Activated naive CD8-positive, alpha-beta T cell treated with anti-CD3 and anti-CD28 coated beads, Interleukin-2, amount 50 U/mL, for 16 hours (primary cell): ENCODE results near the gene TMEM229A.
"Not testable (repeated sequence)": the region's sequence is repeated elsewhere in the genome, so short reads cannot be mapped to it uniquely, and the experiment has no call there.

ENCODE experiments used
- DNase-seq: peaks from one replicate; pipeline ENCODE4 v3.0.0-alpha.2; 2020; ENCODE audit warnings: low read depth, low spot score

The TMEM229A gene

DNA sequence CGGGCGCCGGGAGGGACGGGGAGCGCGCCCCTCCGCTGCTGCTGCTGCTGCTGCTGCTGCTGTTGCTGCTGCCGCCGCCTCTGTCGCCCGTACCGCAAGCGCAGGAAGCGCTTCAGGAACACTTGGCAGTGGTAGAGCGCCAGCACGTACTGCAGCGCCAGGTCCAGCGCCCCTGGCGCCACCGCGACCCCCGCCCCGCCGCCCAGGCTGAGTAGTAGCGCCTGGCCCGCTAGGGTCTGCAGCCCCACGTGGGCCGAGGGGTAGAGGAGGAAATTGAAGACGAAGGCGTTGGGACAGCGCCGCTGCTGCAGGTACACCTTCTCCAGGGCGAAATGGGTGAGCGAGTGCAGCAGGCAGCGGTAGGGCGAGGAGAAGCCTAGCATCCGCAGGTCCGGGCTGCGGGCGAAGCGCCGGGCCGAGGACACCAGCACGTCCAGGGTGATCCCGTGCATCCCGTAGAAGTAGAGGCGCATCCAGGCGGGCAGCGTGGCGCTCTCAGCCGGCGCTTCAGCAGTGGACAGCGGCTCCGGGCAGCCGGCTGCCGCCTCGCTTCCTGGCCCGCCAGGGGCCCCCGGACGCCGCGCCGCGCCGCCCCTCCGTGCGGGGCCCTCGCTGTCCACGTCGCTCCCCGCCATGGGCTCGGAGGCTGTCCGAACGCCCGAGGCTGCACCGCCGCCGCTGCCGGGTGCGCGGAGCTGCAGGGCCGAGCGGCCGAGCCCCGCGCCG lies at the start of gene TMEM229A:
TMEM229A (minus strand) TSS at position 699 of the 726 bp plus-strand sequence; CDS start at position 635, 64 bp downstream.
- DNase-seq, result no peak

GRCh38 chr7:124082234-124082633 lies 49.4 kb upstream of the TMEM229A start:
- not testable (repeated sequence) for DNase-seq

DNA sequence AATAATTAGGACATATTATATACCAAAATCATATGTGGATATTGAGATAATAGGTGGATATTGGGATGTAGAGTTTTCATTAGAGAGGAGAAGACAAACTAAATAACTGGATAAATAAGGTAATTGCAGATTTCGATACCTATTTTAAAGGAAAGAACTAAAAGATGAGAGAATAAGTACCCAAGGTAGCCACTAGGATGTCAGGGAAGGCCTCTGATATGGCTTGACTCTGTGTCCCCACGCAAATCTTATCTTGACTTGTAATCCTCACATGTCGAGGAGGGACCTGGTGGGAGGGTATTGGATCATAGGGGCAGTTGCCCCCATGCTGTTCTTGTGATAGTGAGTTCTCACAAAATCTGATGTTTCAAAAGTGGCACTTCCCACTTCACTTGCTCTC lies 44.7 kb upstream of the TMEM229A start:
- no peak for DNase-seq

DNA sequence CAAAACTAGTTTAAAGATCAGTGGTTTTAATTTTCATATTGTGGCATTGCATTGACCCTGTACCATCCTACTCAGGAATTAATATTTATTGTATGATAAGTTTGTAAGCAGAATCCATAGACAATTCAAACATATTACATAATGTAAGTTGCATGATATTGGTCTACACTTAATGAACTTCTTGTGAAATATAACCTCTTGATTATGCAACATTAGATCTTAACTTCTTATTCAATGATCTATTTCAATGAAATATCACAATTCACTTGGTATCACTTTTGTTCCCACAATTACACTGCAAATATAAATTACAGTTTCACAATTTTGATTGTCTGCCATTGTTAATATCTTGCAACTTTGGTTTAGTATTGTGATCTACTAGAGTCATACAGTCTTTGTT lies 44.0 kb upstream of the TMEM229A start:
- no peak for DNase-seq

GRCh38 chr7:124074007-124074406 lies 41.1 kb upstream of the TMEM229A start:
- no peak for DNase-seq

DNA sequence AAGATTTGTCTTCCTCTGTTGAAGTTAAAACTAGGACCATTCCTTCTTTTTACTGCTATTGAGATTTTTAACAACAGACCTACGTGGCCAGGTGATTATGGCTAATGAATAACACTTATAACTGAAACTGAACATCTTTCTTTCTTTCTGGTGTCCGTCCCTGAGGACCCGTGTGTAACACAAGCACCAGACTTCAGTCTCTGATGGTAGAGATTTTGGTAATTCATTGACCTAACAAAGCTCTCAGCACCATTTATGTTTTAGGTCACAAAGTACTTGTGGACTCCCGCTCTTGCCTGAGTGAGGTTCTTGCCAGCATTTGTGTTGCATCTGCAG lies 40.4 kb upstream of the TMEM229A start:
- DNase-seq, result no peak

- no peak for DNase-seq
Observed at GRCh38 chr7:124072603-124073309, 39.9 kb upstream of the TMEM229A start.

GRCh38 chr7:124071843-124072242 lies 39.0 kb upstream of the TMEM229A start:
- DNase-seq, result no peak

GRCh38 chr7:124062171-124062570 lies 29.3 kb upstream of the TMEM229A start:
- no peak for DNase-seq

DNA sequence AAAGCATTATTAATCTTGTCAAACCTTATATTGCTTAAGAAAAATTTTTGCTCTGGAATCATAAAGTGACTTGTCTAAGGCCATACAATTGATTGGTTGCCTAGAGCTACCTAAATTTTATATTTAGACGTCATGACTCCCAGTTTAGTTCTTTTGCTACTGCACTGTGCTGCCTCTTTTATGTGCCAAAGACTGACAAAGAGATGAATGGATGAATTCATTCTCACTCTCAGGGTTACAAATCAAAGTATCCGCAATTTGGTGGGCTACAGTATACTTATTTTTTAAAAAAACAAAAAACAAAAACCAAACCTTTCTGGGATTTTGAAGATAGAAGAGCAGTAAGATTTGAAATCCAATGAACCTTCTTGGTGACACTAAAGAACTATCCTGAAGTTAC lies 27.7 kb upstream of the TMEM229A start:
- DNase-seq, result no peak

DNA sequence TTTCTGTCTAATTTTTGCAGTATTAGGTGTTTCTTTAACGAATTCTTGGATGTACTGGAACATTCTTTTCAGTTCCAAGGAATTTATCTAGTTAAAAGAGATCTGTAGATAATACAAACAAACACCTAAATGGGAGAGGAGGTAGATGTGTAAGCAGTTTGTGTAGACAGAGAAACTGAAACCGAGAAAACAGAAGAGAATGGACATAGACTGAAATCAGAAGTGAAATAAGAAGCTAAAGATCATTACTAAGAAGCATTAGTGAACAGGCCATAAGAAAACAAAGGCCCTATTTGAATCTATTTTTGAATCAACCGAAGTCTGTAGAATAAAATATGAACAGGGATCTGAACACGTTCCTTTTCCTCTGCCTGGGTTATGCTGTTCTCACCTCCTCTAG lies 26.5 kb upstream of the TMEM229A start:
- DNase-seq, result no peak

- no peak for DNase-seq
Observed at GRCh38 chr7:124058515-124058914, 25.6 kb upstream of the TMEM229A start.

DNA sequence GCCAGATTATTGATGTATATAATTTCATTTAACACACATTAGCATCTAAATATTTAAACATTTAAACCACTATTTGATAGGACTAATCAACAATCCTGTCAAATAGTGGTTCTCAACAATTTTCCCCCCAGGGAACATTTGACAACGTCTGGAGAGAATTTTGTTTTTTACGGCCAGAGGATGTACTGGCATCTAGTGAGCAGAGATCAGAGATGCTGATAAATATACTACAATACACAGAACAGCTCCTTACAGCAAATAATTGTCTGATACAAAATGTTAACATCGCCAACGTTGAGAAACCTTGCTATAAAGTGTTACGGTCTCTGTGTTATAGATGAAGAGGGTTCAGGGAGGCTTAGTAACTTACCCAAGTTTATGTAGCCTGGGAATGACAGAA lies 25.0 kb upstream of the TMEM229A start:
- DNase-seq, result no peak

DNA sequence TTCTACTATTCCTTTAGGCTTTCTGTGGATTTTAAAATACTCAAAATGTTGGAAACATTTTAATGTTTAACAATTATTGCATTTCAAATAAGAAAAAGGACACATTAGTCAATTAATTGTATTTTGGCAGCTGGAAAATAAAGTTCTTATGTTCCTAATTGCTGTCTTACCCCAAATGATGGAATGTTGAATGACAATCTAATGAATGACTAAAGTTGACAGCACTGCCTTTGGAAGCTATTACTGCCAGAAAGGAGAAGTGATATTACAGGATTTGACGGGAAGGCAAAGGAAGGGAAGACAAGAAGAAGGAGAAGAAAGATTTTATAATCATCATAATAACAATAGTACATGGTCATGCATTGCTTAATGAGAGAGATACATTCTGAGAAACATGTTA lies 23.4 kb upstream of the TMEM229A start:
- no peak for DNase-seq

DNA sequence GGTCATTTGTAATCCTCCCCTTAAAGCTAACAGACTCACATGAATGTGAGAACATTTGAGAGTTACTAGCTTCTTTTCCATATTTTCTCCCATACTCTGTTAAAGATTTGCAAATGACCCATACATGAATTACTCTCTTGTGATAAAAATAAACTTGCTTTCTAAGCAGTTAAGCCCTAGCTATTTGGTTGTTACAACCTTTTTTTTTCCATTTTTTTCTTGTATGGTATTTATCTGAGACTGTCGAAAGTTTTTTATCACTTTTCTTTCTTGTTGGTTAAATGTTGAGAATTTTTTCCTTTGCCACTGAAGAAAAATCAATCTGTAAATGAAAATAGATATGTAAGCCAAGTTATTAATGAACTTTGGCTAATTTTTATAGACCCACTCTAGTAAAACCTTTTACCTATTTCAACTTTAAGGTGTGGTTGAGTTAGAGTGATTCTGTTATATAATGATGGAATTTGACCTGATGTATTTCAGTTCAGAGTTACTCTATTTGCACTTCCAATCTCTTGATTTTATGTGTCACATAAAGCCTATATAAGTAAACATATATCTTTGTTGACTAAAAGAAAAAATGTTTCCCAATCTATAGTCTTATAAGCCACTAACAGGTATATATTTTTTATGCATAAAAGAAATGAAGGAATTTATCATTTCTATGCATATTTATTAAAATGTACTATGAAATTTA lies 19.0 kb upstream of the TMEM229A start:
- DNase-seq, result no peak

GRCh38 chr7:124042826-124043225 lies 10.0 kb upstream of the TMEM229A start:
- DNase-seq, result no peak

- no peak for DNase-seq
Observed at GRCh38 chr7:124041439-124041838, 8.6 kb upstream of the TMEM229A start.

GRCh38 chr7:124037902-124038301 lies 5.0 kb upstream of the TMEM229A start:
- DNase-seq, result not testable (repeated sequence)

- no peak for DNase-seq
Observed at GRCh38 chr7:124035706-124036105, 2.8 kb upstream of the TMEM229A start.

GRCh38 chr7:124034754-124035100 lies 1.9 kb upstream of the TMEM229A start:
- no peak for DNase-seq

- no peak for DNase-seq
Observed at GRCh38 chr7:124033807-124034753, 1.2 kb upstream of the TMEM229A start.
